Measurements from ENCODE around the gene SFMBT2.

SFMBT2 gene

DNA sequence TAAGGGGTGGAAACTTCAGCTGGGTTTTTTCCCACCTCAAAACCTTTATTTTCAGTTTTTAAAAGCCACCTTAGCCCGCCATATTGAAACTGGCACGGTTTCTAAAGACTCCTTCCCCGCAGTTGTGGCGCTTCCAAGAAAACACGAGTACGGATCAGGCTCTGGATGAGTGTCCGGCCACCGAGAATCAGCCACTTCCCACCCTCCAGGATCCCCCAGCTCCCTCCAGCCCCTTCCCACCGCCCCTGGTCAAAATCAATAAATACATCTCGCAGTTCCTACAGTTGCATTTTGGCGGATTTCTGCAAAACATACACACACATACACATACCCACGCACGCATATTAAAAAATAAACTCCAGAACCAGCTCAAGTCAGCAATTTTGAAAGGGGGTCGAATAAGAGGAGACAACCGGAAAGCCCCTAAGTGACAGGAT is 1.1 kb downstream of the SFMBT2 start:
- TF ChIP-seq, protein P1, sequence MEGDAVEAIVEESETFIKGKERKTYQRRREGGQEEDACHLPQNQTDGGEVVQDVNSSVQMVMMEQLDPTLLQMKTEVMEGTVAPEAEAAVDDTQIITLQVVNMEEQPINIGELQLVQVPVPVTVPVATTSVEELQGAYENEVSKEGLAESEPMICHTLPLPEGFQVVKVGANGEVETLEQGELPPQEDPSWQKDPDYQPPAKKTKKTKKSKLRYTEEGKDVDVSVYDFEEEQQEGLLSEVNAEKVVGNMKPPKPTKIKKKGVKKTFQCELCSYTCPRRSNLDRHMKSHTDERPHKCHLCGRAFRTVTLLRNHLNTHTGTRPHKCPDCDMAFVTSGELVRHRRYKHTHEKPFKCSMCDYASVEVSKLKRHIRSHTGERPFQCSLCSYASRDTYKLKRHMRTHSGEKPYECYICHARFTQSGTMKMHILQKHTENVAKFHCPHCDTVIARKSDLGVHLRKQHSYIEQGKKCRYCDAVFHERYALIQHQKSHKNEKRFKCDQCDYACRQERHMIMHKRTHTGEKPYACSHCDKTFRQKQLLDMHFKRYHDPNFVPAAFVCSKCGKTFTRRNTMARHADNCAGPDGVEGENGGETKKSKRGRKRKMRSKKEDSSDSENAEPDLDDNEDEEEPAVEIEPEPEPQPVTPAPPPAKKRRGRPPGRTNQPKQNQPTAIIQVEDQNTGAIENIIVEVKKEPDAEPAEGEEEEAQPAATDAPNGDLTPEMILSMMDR (IDR thresholded peaks at IDR 0.05; ENCODE audit: low read depth, low read length): no peak
- in situ Hi-C loops (cut with HindIII; ENCODE audit: low sequenced_read_pairs): loop anchor here (10.0 kb wide), 1 partner anchor 145 kb away; no protein-coding TSS in a partner anchor
- peak; percentile 21 for DNase-seq (ENCODE audit: low read depth, low spot score)
- peak overlapping the region; percentile 65 for H3K4me3 ChIP-seq (ENCODE audit: low read depth, low read length)

DNA sequence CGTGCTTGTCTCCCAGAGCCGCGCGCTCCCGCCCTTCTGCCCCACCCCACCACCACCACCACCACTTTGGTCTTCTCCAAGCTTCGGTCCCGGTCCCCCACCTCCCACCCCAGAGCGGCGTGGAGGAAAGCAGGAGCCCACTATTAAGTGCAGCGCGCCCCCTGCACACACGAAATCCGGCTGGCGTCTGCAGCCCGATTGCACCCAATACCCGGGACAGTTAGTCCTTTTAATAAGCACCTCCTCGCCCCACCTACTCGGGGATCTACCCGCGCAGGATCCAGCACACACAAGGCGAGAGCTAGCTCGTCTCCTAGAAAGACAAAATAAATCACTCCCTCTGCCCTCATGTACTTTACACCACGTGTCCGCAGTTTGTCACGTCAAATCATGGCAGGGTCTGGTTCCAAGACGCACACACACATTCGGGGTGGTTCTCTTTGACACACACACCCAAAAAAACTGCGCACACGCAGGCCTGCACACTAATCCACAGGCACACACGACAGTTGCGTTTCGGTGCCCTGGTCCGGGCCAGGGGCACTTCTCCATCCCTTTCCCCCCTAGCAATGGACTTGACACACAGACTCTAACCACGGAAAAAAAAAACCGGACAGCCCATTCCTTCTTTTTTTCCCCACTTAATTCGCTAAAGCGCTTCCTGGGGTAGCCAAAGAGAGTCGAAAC is 1.6 kb downstream of the SFMBT2 start:
- H3K4me3 ChIP-seq (ENCODE audit: low read depth, low read length): peak overlapping the region; percentile 65
- DNase-seq (ENCODE audit: low read depth, low spot score): no peak
- in situ Hi-C loops (cut with HindIII; ENCODE audit: low sequenced_read_pairs): loop anchor here (10.0 kb wide), 1 partner anchor 144 kb away; no protein-coding TSS in a partner anchor
- TF ChIP-seq, protein P1 (IDR thresholded peaks at IDR 0.05; ENCODE audit: low read depth, low read length): no peak

DNA sequence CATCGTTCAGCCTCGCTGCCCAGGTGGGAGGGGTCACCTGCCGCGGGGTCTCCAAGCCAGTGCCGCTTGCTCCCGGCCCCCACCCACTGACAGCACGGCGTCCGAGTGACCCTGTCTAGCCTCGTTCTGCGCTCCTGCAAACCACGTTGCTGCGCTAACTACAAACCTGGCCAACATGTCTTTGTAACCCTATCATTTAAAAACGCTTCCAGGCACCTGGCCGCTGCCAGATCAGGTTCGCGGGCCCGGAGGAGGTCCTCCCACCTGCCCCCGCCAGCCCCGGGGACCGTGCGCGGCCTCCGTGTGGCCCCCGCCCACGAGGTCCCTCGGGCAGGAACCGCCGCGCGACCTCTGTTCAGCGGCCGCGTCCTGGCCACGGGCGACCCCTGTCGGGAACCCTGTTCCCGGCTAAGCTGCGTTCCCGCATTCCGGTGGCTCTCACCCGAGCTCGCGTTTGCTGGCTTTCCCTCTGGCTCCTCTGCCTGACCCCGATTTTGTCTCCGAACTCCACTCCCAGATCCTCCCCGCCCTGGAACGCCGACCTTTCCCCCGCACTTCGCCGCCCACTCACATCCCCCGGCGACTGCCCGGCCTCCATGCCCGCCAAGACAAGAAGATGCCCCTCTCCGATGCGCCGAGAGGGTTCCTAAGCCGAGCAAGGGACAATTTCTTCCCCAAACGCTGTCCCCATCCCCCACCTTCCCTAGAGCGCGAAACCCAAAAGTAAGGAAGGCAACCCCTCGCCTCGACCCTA is 2.4 kb downstream of the SFMBT2 start:
- TF ChIP-seq, protein P1 (IDR thresholded peaks at IDR 0.05; ENCODE audit: low read depth, low read length): peak; percentile 65
- peak overlapping the region; percentile 65 for H3K4me3 ChIP-seq (ENCODE audit: low read depth, low read length)
- in situ Hi-C loops (cut with HindIII; ENCODE audit: low sequenced_read_pairs): loop anchor here (10.0 kb wide), 1 partner anchor 144 kb away; no protein-coding TSS in a partner anchor
- DNase-seq (ENCODE audit: low read depth, low spot score): peak; percentile 41

DNA sequence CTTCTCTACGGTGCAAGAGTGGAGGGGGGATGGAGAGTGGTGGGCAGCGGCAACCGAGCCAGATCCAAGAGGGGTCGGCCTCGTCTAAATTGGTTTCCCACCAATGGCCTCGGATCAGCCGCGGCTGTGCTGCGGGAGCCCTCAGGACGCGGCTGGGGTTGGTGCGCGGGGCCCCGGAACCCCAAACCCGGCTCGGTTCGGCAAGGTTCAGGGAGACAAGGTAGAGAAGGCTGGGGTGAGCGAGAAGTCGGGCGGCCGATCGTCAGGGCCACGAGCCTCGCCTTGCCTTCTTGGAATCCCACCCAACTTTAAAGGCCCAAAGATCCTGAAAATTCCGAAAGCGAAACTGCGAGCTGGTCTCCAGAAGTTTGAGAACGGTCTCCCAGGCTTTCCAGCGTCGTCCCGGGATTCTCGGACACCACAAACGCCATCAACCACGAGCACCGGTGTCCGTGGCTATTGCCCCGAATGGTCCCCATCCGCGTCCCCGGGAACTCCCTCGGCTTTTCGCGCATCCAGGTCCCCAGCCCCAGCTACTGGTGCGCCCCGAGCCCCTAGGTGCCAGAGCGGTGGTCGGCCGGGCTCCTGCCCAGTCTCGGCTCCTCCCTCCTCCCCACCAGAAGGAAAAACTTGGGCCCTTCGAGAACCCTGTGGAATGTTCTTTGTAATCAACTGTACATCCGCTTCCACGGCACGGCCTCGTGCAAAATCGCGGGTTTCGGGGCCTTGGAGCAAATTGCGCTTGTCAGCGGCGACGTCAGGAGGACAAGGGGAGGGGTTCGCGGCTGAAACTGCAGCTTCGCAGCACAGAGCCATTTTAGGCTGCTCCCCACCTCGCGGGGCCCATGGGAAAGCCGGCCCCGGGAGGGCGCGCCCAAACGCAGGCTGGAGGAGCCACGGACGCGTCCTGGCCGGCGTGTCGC is 3.2 kb downstream of the SFMBT2 start:
- TF ChIP-seq, protein P1 (IDR thresholded peaks at IDR 0.05; ENCODE audit: low read depth, low read length): no peak
- H3K4me3 ChIP-seq (ENCODE audit: low read depth, low read length): peak overlapping the region; percentile 65
- DNase-seq (ENCODE audit: low read depth, low spot score): peak; percentile 36
- in situ Hi-C loops (cut with HindIII; ENCODE audit: low sequenced_read_pairs): loop anchor here (10.0 kb wide), 1 partner anchor 143 kb away; no protein-coding TSS in a partner anchor

DNA sequence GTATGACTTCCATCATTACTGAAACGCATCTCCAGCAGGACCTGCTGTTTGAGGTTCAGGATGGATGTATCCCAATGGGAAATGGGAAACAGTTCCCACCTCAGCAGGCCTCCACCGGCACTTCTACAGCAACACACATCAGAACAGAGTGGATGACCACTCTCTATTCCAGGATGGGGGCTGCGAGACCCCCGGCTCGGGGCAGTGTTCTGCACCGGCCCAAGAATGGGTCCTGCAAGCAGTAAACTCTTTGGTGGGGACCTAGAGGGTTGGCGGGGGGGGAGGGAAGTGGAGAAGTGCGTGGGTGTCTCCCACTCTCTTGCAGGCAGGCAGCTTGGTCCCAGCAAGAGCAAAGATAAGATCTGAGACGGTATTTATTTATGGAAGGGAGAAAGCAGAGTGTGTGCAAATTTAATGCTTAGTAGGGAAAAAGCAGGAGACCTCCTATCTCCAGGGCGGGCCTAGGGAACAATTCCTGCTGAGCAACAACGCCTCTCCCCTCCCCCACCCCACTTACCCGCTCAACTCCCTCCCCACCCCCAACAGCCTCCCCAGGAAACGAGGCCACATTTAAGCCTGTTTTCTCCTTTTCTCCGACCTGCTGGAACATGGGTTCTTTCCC is 4.0 kb downstream of the SFMBT2 start:
- no peak overlapping the region for H3K4me3 ChIP-seq (ENCODE audit: low read depth, low read length)
- TF ChIP-seq, protein P1 (IDR thresholded peaks at IDR 0.05; ENCODE audit: low read depth, low read length): no peak
- in situ Hi-C loops (cut with HindIII; ENCODE audit: low sequenced_read_pairs): loop anchor here (10.0 kb wide), 1 partner anchor 142 kb away; no protein-coding TSS in a partner anchor
- DNase-seq (ENCODE audit: low read depth, low spot score): no peak
